GM23248 (cell line): ENCODE data around the gene RHOJ. TPM values are rescaled to one million over a fixed set of nuclear protein-coding genes. Genes with fewer than 3 reads are reported as not detected.
A peak's percentile ranks its signal among the peaks of the same experiment; 100 is the strongest.

ENCODE experiments used
- DNase-seq: peaks from one replicate; pipeline ENCODE4 v3.0.0-alpha.2; 2015
- H2AFZ ChIP-seq: fragments of 200-600 bp; sonication (generic); 2 replicates; pipeline ENCODE4 v1.6.1; 2016; ENCODE audit warnings: antibody characterized with exemption
- H3F3A ChIP-seq: fragments of 200-600 bp; sonication (generic); 2 replicates; pipeline ENCODE4 v1.6.1; 2016; ENCODE audit warnings: mild to moderate bottlenecking, antibody characterized with exemption, mixed run types; ENCODE audit not compliant: insufficient read depth
- H3K27ac ChIP-seq: fragments of 200-600 bp; sonication (generic); 2 replicates; pipeline ENCODE4 v1.5.1; 2016; ENCODE audit warnings: mild to moderate bottlenecking
- H3K27me3 ChIP-seq: fragments of 200-600 bp; sonication (generic); replicated peaks from 2 replicates; pipeline ENCODE4 v1.6.1; 2016; ENCODE audit warnings: mild to moderate bottlenecking; ENCODE audit not compliant: insufficient read depth
- H3K36me3 ChIP-seq: fragments of 200-600 bp; sonication (generic); 2 replicates; pipeline ENCODE4 v1.6.1; 2016; ENCODE audit warnings: low read depth, mild to moderate bottlenecking
- H3K4me1 ChIP-seq: fragments of 200-600 bp; sonication (generic); 2 replicates; pipeline ENCODE4 v1.6.1; 2016; ENCODE audit warnings: mild to moderate bottlenecking; ENCODE audit not compliant: insufficient read depth
- H3K4me2 ChIP-seq: fragments of 200-600 bp; sonication (generic); one replicate; pipeline ENCODE4 v1.6.1; 2016; ENCODE audit warnings: mild to moderate bottlenecking; ENCODE audit not compliant: unreplicated experiment
- H3K4me3 ChIP-seq: fragments of 200-600 bp; sonication (generic); 2 replicates; pipeline ENCODE4 v1.5.1; 2016; ENCODE audit warnings: mild to moderate bottlenecking
- H3K79me2 ChIP-seq: fragments of 200-600 bp; sonication (generic); 2 replicates; pipeline ENCODE4 v1.6.1; 2016; ENCODE audit warnings: mild to moderate bottlenecking; ENCODE audit not compliant: insufficient read depth
- H3K9ac ChIP-seq: fragments of 200-600 bp; sonication (generic); 2 replicates; pipeline ENCODE4 v1.6.1; 2016; ENCODE audit warnings: mild to moderate bottlenecking
- H3K9me2 ChIP-seq: fragments of 200-600 bp; sonication (generic); 2 replicates; pipeline ENCODE4 v1.6.1; 2016; ENCODE audit warnings: mixed run types, mild to moderate bottlenecking, moderate library complexity; ENCODE audit not compliant: insufficient read depth
- H3K9me3 ChIP-seq: fragments of 200-600 bp; sonication (generic); one replicate; pipeline ENCODE4 v1.6.1; 2017; ENCODE audit warnings: low read depth
- H4K20me1 ChIP-seq: fragments of 200-600 bp; sonication (generic); 2 replicates; pipeline ENCODE4 v1.6.0; 2016; ENCODE audit not compliant: insufficient read depth
- EZH2 ChIP-seq: fragments of 200-600 bp; sonication (generic); IDR thresholded peaks from 2 replicates; pipeline ENCODE4 v1.6.1; 2018; ENCODE audit warnings: antibody characterized with exemption, mild to moderate bottlenecking; ENCODE audit not compliant: insufficient read depth, poor library complexity, severe bottlenecking
- EZH2phosphoT487 ChIP-seq: fragments of 200-600 bp; sonication (generic); IDR thresholded peaks from 2 replicates; pipeline ENCODE4 v1.6.1; 2018; ENCODE audit warnings: antibody characterized with exemption, moderate library complexity, mild to moderate bottlenecking, low read depth; ENCODE audit not compliant: insufficient read depth
- WGBS, 2 experiments: methylation state at CpG; one replicate each; pipeline ENCODE4 v1.1.6; 2015 to 2017; ENCODE audit warnings: low lambda C conversion rate in 2 of 2, low coverage in 1 of 2; ENCODE audit errors: missing lambda C conversion rate in 2 of 2; 5-methylcytosine and 5-hydroxymethylcytosine counted together
- in situ Hi-C: fragments of 300-500 bp; cut with MboI; formaldehyde crosslinking; loops from 2 replicates; pipeline ENCODE4 v1.15.0; 2020
- polyA plus RNA-seq: library from polyadenylated mRNA; unstranded; fragments of >200 nt; fragmentation: Nextera tagmentation; extraction: Ambion mirVana; gene quantifications from 2 replicates; pipeline ENCODE4 v1.2.1, GENCODE V29; 2016
- total RNA-seq: library from RNA; depleted of rRNA; stranded (reverse); fragments of >200 nt; shearing (Covaris generic); gene quantifications from 2 replicates; pipeline ENCODE4 v1.2.3, GENCODE V29; 2014

The RHOJ gene
- total and polyA plus RNA-seq, 2 experiments from 2014 or later = 1.2 to 2.2 TPM

DNA sequence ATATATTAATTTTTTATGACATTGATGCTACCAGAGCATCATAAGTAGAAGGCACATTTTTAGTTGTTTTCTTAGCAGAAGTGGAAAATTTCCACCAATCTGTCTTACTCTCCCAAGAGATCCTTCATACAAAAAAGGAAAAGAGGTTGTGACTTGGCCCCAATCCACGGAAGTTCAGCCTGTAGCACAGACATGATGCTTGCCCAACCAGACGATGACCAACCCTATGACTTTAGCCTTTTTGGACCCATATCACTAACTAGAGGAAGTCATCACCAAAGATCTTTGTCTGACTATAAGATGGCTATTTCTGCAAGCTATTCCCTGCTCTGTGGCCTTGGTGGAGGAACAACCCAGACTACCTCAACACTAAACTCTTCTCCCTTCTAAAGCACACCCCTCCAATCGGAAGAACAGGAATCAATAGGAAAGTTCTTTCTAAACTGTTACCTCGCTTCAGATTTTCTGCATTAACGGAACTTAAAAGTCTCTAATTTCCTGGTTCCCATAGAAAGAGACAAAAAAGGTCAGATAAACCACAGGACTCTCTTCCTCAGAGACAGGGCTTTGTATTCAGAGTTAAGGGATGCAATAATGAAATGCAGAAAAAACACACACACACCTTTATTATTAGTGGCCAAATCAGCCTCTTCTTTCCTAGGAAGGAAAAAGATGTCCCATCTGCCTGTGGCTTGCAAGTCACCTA lies 4.1 kb upstream of the RHOJ start:
- H4K20me1 ChIP-seq = no peaks in the 10 kb centered on the region
- H3K27ac ChIP-seq = no peak overlapping the region
- DNase-seq = peak; percentile 5
- no peaks in the 10 kb centered on the region for H3K79me2 ChIP-seq
- in situ Hi-C loops = no loop called here
- no peak overlapping the region for H2AFZ ChIP-seq
- H3K9ac ChIP-seq = no peak overlapping the region
- H3F3A ChIP-seq = peaks cover 12% of the 10 kb centered on the region; the same call in 1 of the 2 replicates
- no peak overlapping the region for H3K4me2 ChIP-seq
- H3K9me2 ChIP-seq = no peaks in the 10 kb centered on the region
- WGBS, 2 experiments = 50 to 51% methylated on average over 5 of the region's 5 CpGs
- H3K27me3 ChIP-seq = no peaks in the 10 kb centered on the region
- no peak overlapping the region for H3K4me3 ChIP-seq
- no peaks in the 10 kb centered on the region for H3K36me3 ChIP-seq
- no peaks in the 10 kb centered on the region for H3K9me3 ChIP-seq
- TF ChIP-seq EZH2phosphoT487 = no peak
- TF ChIP-seq EZH2 = no peak
- peaks cover 18% of the 10 kb centered on the region for H3K4me1 ChIP-seq

GRCh38 chr14:63200767-63201166 lies 3.5 kb upstream of the RHOJ start:
- Histone ChIP-seq H3K79me2 (no peaks in the 10 kb centered on the region), H3K4me1 (peaks cover 20% of the 10 kb centered on the region), H3K4me2 (no peak overlapping the region), H3K9ac (no peak overlapping the region), H3K27me3 (no peaks in the 10 kb centered on the region), H3K9me2 (no peaks in the 10 kb centered on the region), H2AFZ (no peak overlapping the region), H3K9me3 (no peaks in the 10 kb centered on the region), H3K4me3 (no peak overlapping the region), H3K27ac (no peak overlapping the region), H3K36me3 (no peaks in the 10 kb centered on the region), H4K20me1 (no peaks in the 10 kb centered on the region), H3F3A (peaks cover 12% of the 10 kb centered on the region; the same call in 1 of the 2 replicates)
- no peak for DNase-seq
- no peak for TF ChIP-seq EZH2
- no peak for TF ChIP-seq EZH2phosphoT487
- in situ Hi-C loops = no loop called here

DNA sequence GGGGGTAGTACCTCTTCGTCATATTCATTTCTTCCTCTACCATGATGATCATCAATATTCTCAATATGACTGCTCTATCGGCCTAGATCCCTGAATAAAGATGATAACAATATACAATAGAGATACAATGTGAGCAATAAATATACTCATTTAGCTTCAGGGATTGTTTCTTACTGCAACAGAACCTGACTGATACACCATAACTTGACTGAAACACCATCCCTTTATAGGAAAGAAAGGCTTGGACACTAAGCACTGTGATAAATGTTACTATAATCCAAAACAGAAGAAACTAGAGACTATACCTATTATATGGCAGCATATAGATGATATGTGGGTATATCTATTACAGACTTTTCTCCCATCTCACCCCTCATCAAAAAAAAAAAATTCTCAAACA lies 1.2 kb upstream of the RHOJ start:
- Histone ChIP-seq H3K9me2 (no peaks in the 10 kb centered on the region), H3K27ac (no peak overlapping the region), H3K4me3 (peak overlapping the region; percentile 75), H2AFZ (peak overlapping the region; percentile 97), H3K4me1 (peaks cover 24% of the 10 kb centered on the region), H3K27me3 (no peaks in the 10 kb centered on the region), H3K9me3 (no peaks in the 10 kb centered on the region), H4K20me1 (no peaks in the 10 kb centered on the region), H3F3A (peaks cover 12% of the 10 kb centered on the region; the same call in 1 of the 2 replicates), H3K36me3 (no peaks in the 10 kb centered on the region), H3K79me2 (no peaks in the 10 kb centered on the region), H3K9ac (peak overlapping the region; percentile 80), H3K4me2 (peak overlapping the region; percentile 99)
- WGBS, 2 experiments = 93 to 97% methylated on average over 2 of the region's 2 CpGs
- DNase-seq = no peak
- in situ Hi-C loops = no loop called here
- TF ChIP-seq EZH2 (no peak), EZH2phosphoT487 (no peak)

- Histone ChIP-seq H3K27me3 (no peaks in the 10 kb centered on the region), H3K9me2 (no peaks in the 10 kb centered on the region), H3K9me3 (no peaks in the 10 kb centered on the region), H3F3A (peaks cover 12% of the 10 kb centered on the region; the same call in 1 of the 2 replicates), H2AFZ (peak overlapping the region; percentile 97), H3K4me1 (peaks cover 24% of the 10 kb centered on the region), H3K4me3 (peak overlapping the region; percentile 75), H3K4me2 (peak overlapping the region; percentile 99), H3K79me2 (no peaks in the 10 kb centered on the region), H4K20me1 (no peaks in the 10 kb centered on the region), H3K9ac (peak overlapping the region; percentile 80), H3K27ac (peak overlapping the region; percentile 85), H3K36me3 (no peaks in the 10 kb centered on the region)
- DNase-seq = peak; percentile 91
- no peak for TF ChIP-seq EZH2phosphoT487
- TF ChIP-seq EZH2 = no peak
- WGBS, 2 experiments = 0 to 1% methylated on average over 11 of the region's 11 CpGs
- in situ Hi-C loops = no loop called here
Measured at GRCh38 chr14:63203618-63204406, 431 bp upstream of the RHOJ start.
